Epidermal melanocyte (primary cell): ENCODE results near the gene PAN3.

Experiments
- DNase-seq: peaks from one replicate; pipeline ENCODE4 v3.0.0; 2011; ENCODE audit warnings: low spot score; ENCODE audit not compliant: insufficient read length

The PAN3 gene

GRCh38 chr13:28336193-28336657 lies 197.9 kb downstream of the PAN3 start:
- DNase-seq = no peak

- DNase-seq = no peak
These were observed 199.0 kb downstream of the PAN3 start for GRCh38 chr13:28337166-28338005.

GRCh38 chr13:28338006-28338574 lies 199.7 kb downstream of the PAN3 start:
- DNase-seq = no peak

- DNase-seq = no peak
These were observed 200.4 kb downstream of the PAN3 start for GRCh38 chr13:28338742-28339141.

GRCh38 chr13:28339419-28339818 lies 201.1 kb downstream of the PAN3 start:
- DNase-seq = no peak

GRCh38 chr13:28340272-28340793 lies 202.0 kb downstream of the PAN3 start:
- DNase-seq = no peak

- no peak for DNase-seq
These were observed 203.9 kb downstream of the PAN3 start for GRCh38 chr13:28342251-28342650.

GRCh38 chr13:28344163-28344562 lies 205.8 kb downstream of the PAN3 start:
- DNase-seq = no peak
